Loucy (cell line): Measurements from ENCODE around the gene SPATC1L.

Experiments
- H2AFZ ChIP-seq: fragments of 200-600 bp; sonication (generic); 2 replicates; pipeline ENCODE4 v1.6.0; 2016; ENCODE audit warnings: antibody characterized with exemption, mild to moderate bottlenecking, low read length, moderate library complexity
- H3F3A ChIP-seq: fragments of 200-600 bp; 2 replicates; pipeline ENCODE4 v1.6.0; 2016; ENCODE audit warnings: antibody characterized with exemption, low read depth, mild to moderate bottlenecking
- H3K27me3 ChIP-seq: fragments of 200-600 bp; sonication (generic); 2 replicates; pipeline ENCODE4 v1.6.1; 2014; ENCODE audit warnings: low read length, mild to moderate bottlenecking; ENCODE audit not compliant: insufficient read depth, poor library complexity, severe bottlenecking
- H3K36me3 ChIP-seq: fragments of 200-600 bp; sonication (generic); 2 replicates; pipeline ENCODE4 v1.6.1; 2016; ENCODE audit warnings: low read length; ENCODE audit not compliant: insufficient read depth
- H3K4me1 ChIP-seq: fragments of 200-600 bp; sonication (generic); 2 replicates; pipeline ENCODE4 v1.5.1; 2014; ENCODE audit warnings: low read length, mild to moderate bottlenecking; ENCODE audit not compliant: insufficient read depth, poor library complexity, severe bottlenecking
- H3K4me2 ChIP-seq: fragments of 200-600 bp; sonication (generic); 2 replicates; pipeline ENCODE4 v1.6.0; 2014; ENCODE audit warnings: antibody characterized with exemption, low read length, low read depth, mild to moderate bottlenecking; ENCODE audit not compliant: poor library complexity, severe bottlenecking
- H3K4me3 ChIP-seq: fragments of 200-600 bp; sonication (generic); 2 replicates; pipeline ENCODE4 v1.5.1; 2014; ENCODE audit warnings: low read length, mild to moderate bottlenecking, mixed read lengths; ENCODE audit not compliant: poor library complexity, severe bottlenecking
- H3K79me2 ChIP-seq: fragments of 200-600 bp; sonication (generic); 2 replicates; pipeline ENCODE4 v1.6.1; 2014; ENCODE audit warnings: low read length; ENCODE audit not compliant: insufficient read depth
- H3K9ac ChIP-seq: fragments of 200-600 bp; sonication (generic); 2 replicates; pipeline ENCODE4 v1.6.0; 2014; ENCODE audit warnings: mild to moderate bottlenecking, low read depth, low read length, moderate library complexity; ENCODE audit not compliant: poor library complexity, severe bottlenecking
- H3K9me2 ChIP-seq: fragments of 200-600 bp; sonication (generic); replicated peaks from 2 replicates; pipeline ENCODE4 v1.6.1; 2016; ENCODE audit warnings: low read depth, low read length, mixed read lengths
- H3K9me3 ChIP-seq: fragments of 200-600 bp; sonication (generic); 2 replicates; pipeline ENCODE4 v1.6.1; 2014; ENCODE audit warnings: mild to moderate bottlenecking, antibody characterized with exemption, low read length, low read depth; ENCODE audit not compliant: insufficient read depth
- H4K20me1 ChIP-seq: fragments of 200-600 bp; sonication (generic); 2 replicates; pipeline ENCODE4 v1.6.0; 2014; ENCODE audit warnings: antibody characterized with exemption, low read length, mild to moderate bottlenecking; ENCODE audit not compliant: insufficient read depth, poor library complexity, severe bottlenecking
- EZH2phosphoT487 ChIP-seq: fragments of 200-600 bp; IDR thresholded peaks from 2 replicates; pipeline ENCODE4 v1.6.1; 2018; ENCODE audit warnings: antibody characterized with exemption, mild to moderate bottlenecking, moderate library complexity, borderline replicate concordance
- TF ChIP-seq, protein P1 (sequence below): fragments of 200-600 bp; sonication (generic); conservative IDR thresholded peaks from 2 replicates; pipeline ENCODE4 v1.5.1; 2014; ENCODE audit warnings: mild to moderate bottlenecking, antibody characterized with exemption, low read length

Gene SPATC1L

DNA sequence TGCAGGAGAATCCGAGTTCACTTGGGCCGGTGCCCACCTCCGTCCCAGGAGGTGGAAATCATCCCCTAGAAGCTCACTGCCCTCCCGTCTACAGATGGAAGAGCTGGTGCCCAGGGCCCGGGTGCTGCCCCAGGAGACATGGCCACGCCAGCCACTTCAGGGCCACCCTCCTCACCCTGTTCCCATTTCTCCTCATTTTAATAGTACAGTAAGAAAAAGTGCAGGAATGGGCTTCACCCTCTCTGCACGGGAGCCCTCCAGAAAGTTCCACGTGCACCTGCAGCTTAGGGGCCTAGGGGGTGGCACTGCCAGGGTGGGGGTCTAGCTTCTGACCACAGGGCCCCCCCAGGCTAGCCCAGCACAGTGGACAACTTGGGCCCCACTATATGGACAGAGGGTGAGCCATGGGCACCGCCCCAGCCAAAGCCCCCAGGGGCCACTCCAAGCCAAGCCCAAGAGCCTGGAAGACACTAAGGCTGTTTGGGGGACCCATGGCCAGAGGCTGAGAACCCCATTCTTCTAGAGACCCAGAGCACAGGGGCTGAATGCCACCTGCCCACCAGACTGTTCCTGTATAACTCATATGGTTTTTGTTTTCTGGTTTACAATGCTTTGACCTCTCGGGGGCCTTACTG lies 25.5 kb downstream of the SPATC1L start:
- Histone ChIP-seq H2AFZ (no peak overlapping the region), H3K9me2 (no peaks in the 10 kb centered on the region), H3K4me3 (no peak overlapping the region), H3K36me3 (no peaks in the 10 kb centered on the region), H3K79me2 (no peaks in the 10 kb centered on the region), H3K4me2 (no peak overlapping the region), H3K27me3 (no peaks in the 10 kb centered on the region), H4K20me1 (no peaks in the 10 kb centered on the region), H3K9me3 (no peaks in the 10 kb centered on the region), H3K9ac (no peak overlapping the region), H3F3A (no peaks in the 10 kb centered on the region), H3K4me1 (no peaks in the 10 kb centered on the region)
- TF ChIP-seq, protein P1, sequence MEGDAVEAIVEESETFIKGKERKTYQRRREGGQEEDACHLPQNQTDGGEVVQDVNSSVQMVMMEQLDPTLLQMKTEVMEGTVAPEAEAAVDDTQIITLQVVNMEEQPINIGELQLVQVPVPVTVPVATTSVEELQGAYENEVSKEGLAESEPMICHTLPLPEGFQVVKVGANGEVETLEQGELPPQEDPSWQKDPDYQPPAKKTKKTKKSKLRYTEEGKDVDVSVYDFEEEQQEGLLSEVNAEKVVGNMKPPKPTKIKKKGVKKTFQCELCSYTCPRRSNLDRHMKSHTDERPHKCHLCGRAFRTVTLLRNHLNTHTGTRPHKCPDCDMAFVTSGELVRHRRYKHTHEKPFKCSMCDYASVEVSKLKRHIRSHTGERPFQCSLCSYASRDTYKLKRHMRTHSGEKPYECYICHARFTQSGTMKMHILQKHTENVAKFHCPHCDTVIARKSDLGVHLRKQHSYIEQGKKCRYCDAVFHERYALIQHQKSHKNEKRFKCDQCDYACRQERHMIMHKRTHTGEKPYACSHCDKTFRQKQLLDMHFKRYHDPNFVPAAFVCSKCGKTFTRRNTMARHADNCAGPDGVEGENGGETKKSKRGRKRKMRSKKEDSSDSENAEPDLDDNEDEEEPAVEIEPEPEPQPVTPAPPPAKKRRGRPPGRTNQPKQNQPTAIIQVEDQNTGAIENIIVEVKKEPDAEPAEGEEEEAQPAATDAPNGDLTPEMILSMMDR, result no peak

DNA sequence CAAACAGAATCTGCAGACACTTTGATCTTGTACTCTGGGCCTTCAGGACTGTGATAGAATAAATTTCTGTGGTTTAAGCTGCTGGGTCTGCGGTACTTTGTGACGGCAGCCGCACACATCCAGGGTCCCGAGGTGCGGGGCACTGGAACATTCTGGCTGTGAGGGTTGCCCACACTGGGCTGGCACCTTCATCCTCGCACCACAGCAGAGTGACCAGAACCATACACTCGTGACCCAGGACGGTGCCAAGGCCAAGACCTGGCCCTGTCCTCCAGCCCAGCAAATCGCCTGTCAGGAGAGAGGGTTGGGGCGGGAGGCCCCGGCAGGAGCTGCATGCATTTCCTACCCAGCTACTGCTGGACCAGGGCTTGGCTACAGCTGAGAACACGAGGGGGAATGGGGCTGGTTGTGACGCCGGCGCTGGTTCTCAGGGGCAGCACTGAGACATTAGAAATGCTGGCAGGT lies 26.2 kb downstream of the SPATC1L start:
- H4K20me1 ChIP-seq, result no peaks in the 10 kb centered on the region
- no peaks in the 10 kb centered on the region for H3F3A ChIP-seq
- H3K9me2 ChIP-seq, result no peaks in the 10 kb centered on the region
- H3K9ac ChIP-seq, result no peak overlapping the region
- no peaks in the 10 kb centered on the region for H3K9me3 ChIP-seq
- H3K4me1 ChIP-seq, result no peaks in the 10 kb centered on the region
- no peak for TF ChIP-seq EZH2phosphoT487
- TF ChIP-seq, protein P1, result no peak
- no peak overlapping the region for H2AFZ ChIP-seq
- H3K4me2 ChIP-seq, result no peak overlapping the region
- H3K4me3 ChIP-seq, result no peak overlapping the region
- H3K79me2 ChIP-seq, result no peaks in the 10 kb centered on the region
- H3K27me3 ChIP-seq, result no peaks in the 10 kb centered on the region
- H3K36me3 ChIP-seq, result no peaks in the 10 kb centered on the region

DNA sequence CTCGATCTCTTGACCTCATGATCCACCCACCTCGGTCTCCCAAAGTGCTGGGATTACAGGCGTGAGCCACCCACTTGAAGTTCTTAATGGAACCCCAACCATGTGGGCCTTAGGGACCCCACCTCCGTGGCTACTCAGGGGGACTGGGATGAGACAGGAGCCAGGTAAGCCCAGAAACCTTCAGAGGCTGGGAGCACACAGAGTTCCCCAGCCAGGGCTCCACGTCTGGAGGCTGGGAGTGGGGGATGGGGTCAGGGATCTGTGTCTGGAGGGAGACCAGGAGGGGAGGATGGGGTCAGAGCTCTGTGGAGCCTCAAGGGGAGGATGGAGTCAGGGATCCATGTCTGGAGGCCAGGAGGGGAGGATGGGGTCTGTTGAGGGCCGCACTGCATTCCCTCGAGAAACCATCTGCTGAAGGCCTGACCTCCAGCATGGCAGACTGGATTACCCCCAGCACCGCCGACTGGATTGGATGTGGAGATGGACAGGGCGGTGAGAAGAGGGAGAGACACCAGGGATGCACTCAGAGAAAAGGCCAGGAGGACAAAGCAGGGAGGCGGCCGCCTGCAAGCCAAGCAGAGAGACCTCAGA lies 26.8 kb downstream of the SPATC1L start:
- Histone ChIP-seq H3K4me3 (no peak overlapping the region), H3K9me3 (no peaks in the 10 kb centered on the region), H3K79me2 (no peaks in the 10 kb centered on the region), H3K4me1 (no peaks in the 10 kb centered on the region), H3K4me2 (no peak overlapping the region), H3K9me2 (no peaks in the 10 kb centered on the region), H3K9ac (no peak overlapping the region), H3F3A (no peaks in the 10 kb centered on the region), H3K27me3 (no peaks in the 10 kb centered on the region), H4K20me1 (no peaks in the 10 kb centered on the region), H3K36me3 (no peaks in the 10 kb centered on the region), H2AFZ (no peak overlapping the region)
- no peak for TF ChIP-seq EZH2phosphoT487

DNA sequence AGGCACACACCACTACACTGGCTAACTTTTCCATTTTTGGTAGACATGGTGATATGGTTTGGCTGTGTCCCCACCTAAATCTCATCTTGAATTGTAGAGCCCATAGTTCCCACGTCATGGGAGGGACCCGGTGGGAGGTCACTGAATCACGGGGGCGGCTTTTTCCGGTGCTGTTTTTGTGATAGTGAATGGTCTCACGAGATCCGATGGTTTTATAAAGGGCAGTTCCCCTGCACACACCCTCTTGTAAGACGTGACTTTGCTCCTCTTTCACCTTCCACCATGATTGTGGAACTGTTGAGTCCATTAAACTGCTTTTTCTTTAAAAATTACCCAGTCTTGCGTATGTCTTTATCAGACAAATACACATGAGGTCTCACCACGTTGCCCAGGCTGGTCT lies 27.6 kb downstream of the SPATC1L start:
- no peak overlapping the region for H3K4me2 ChIP-seq
- TF ChIP-seq, protein P1, result no peak
- no peak for TF ChIP-seq EZH2phosphoT487
- no peaks in the 10 kb centered on the region for H3K9me3 ChIP-seq
- H3K9ac ChIP-seq, result no peak overlapping the region
- H3F3A ChIP-seq, result no peaks in the 10 kb centered on the region
- H3K4me1 ChIP-seq, result no peaks in the 10 kb centered on the region
- no peaks in the 10 kb centered on the region for H3K36me3 ChIP-seq
- no peaks in the 10 kb centered on the region for H3K27me3 ChIP-seq
- H4K20me1 ChIP-seq, result no peaks in the 10 kb centered on the region
- no peaks in the 10 kb centered on the region for H3K79me2 ChIP-seq
- H3K4me3 ChIP-seq, result no peak overlapping the region
- no peak overlapping the region for H2AFZ ChIP-seq
- no peaks in the 10 kb centered on the region for H3K9me2 ChIP-seq
